Stomach (tissue), 9 donors: ENCODE measurements around the gene TBXAS1. TPM values are rescaled to one million over a fixed set of nuclear protein-coding genes. Genes with fewer than 3 reads are reported as not detected.

Experiments used
- DNase-seq, 2 donors: peaks; one replicate each; pipeline versions ENCODE4 v3.0.0 to v3.0.0-alpha.2; 2013 to 2019
- H3K27ac ChIP-seq, 5 donors: fragments of 200-600 bp in 4 of 5; sonication (generic) in 4 of 5; one replicate each; pipeline ENCODE4 v1.5.1; 2013 to 2019; ENCODE audit warnings: mild to moderate bottlenecking in 1 of 5, moderate library complexity in 1 of 5
- H3K27me3 ChIP-seq, 3 donors: fragments of 200-600 bp; sonication (generic); one replicate each; pipeline ENCODE4 v1.5.1; 2017 to 2019; ENCODE audit warnings: mixed run types in 1 of 3
- H3K36me3 ChIP-seq, 4 donors: fragments of 200-600 bp; sonication (generic); 1 replicate in 3 of 4; 2 replicates in 1 of 4; pipeline ENCODE4 v1.5.1; 2016 to 2019
- H3K4me1 ChIP-seq, 4 donors: fragments of 200-600 bp; sonication (generic); one replicate each; pipeline ENCODE4 v1.5.1; 2016 to 2019
- H3K4me3 ChIP-seq, 4 donors: fragments of 200-600 bp; sonication (generic) in 3 of 4; one replicate each; pipeline ENCODE4 v1.5.1; 2016 to 2019; ENCODE audit warnings: mild to moderate bottlenecking in 1 of 4
- H3K9me3 ChIP-seq, 4 donors: fragments of 200-600 bp; sonication (generic); one replicate each; pipeline ENCODE4 v1.5.1; 2016 to 2019
- EP300 ChIP-seq: sonication (generic); formaldehyde crosslinking; IDR thresholded peaks from one replicate; pipeline ENCODE4 v1.6.1; 2017; ENCODE audit warnings: antibody characterized with exemption
- POLR2A ChIP-seq, 4 donors: fragments of 450-650 bp; IDR thresholded peaks; one replicate each; pipeline ENCODE4 v1.6.1; 2016; ENCODE audit warnings: antibody characterized with exemption in 4 of 4, control low read depth in 2 of 4, mild to moderate bottlenecking in 1 of 4, moderate library complexity in 1 of 4
- POLR2AphosphoS5 ChIP-seq, 3 donors: sonication (generic); formaldehyde crosslinking; IDR thresholded peaks; one replicate each; pipeline ENCODE4 v1.6.1; 2016; ENCODE audit warnings: antibody characterized with exemption in 3 of 3
- WGBS, 5 donors: extraction: QIAGEN DNeasy Blood & Tissue Kit in 3 of 5; methylation state at CpG; one replicate each; pipeline versions ENCODE4 v1.1.5 to v1.1.7; 2013 to 2018; 5-methylcytosine and 5-hydroxymethylcytosine counted together
- intact Hi-C: fragments of 100-400 bp; cut with DNase I; formaldehyde crosslinking; loops from one replicate; pipeline ENCODE4 v1.15.1; 2023; ENCODE audit warnings: low total_unique reads
- polyA plus RNA-seq, 3 donors: library from polyadenylated mRNA; stranded (reverse); fragments of 200-250 nt; gene quantifications; one replicate each; pipeline ENCODE4 v1.2.3, GENCODE V29; 2013
- total RNA-seq, 5 donors: library from RNA; depleted of rRNA; stranded (reverse); fragments of >200 nt; gene quantifications; one replicate each; pipeline versions ENCODE4 v1.1.0 to v1.2.3, GENCODE V29; 2014 to 2016
- TF ChIP-seq, protein P1 (sequence below), 7 experiments: fragments of 450-650 bp in 4 of 7; fragments of 200-600 bp in 3 of 7; sonication (generic) in 3 of 7; IDR thresholded peaks; one replicate each; pipeline ENCODE4 v1.5.1; 2016 to 2019; ENCODE audit warnings: antibody characterized with exemption in 7 of 7, control low read depth in 2 of 7, mild to moderate bottlenecking in 1 of 7
- donor health status: healthy with polysubstance abuse.
- donor health status: Bipolar disorder and iron deficiency.
- donor health status: healthy.

Gene TBXAS1
- total and polyA plus RNA-seq, 8 donors, result 1.4 to 92.8 (median 15.1) TPM

DNA sequence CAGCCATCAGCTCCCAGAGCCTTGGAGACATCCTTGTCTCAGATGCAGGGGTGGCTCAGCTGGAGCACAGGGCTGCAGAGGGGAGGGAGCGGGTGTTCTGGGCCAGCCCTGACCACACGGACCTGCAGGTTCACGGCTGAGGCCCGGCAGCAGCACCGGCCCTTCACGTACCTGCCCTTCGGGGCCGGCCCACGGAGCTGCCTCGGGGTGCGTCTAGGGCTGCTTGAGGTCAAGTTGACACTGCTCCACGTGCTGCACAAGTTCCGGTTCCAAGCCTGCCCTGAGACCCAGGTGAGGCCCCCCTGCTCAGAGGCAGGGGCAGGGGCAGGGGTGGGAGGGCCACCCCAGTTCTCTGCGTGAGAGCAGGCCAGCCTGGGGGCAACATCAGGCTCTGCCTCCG is 188.5 kb downstream of the TBXAS1 start:
- intact Hi-C loops, result no loop called here
- WGBS, 5 donors, result 44 to 85% (median 59%) methylated on average over 2 to 15 of the region's 15 CpGs
- Histone ChIP-seq H3K27ac (no peak overlapping the region), H3K4me3 (no peak overlapping the region), H3K4me1 (peaks cover 0 to 4% (median 0%) of the 10 kb centered on the region in 4 donors), H3K9me3 (no peaks in the 10 kb centered on the region), H3K36me3 (peaks cover 0 to 26% (median 14%) of the 10 kb centered on the region in 4 donors), H3K27me3 (no peaks in the 10 kb centered on the region)
- TF ChIP-seq, protein P1, sequence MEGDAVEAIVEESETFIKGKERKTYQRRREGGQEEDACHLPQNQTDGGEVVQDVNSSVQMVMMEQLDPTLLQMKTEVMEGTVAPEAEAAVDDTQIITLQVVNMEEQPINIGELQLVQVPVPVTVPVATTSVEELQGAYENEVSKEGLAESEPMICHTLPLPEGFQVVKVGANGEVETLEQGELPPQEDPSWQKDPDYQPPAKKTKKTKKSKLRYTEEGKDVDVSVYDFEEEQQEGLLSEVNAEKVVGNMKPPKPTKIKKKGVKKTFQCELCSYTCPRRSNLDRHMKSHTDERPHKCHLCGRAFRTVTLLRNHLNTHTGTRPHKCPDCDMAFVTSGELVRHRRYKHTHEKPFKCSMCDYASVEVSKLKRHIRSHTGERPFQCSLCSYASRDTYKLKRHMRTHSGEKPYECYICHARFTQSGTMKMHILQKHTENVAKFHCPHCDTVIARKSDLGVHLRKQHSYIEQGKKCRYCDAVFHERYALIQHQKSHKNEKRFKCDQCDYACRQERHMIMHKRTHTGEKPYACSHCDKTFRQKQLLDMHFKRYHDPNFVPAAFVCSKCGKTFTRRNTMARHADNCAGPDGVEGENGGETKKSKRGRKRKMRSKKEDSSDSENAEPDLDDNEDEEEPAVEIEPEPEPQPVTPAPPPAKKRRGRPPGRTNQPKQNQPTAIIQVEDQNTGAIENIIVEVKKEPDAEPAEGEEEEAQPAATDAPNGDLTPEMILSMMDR (IDR thresholded peaks at IDR 0.05), result no peak
- TF ChIP-seq EP300 (no peak), POLR2A (IDR thresholded peaks at IDR 0.05) (no peak), POLR2AphosphoS5 (IDR thresholded peaks at IDR 0.05) (no peak)
- DNase-seq, result no peak

DNA sequence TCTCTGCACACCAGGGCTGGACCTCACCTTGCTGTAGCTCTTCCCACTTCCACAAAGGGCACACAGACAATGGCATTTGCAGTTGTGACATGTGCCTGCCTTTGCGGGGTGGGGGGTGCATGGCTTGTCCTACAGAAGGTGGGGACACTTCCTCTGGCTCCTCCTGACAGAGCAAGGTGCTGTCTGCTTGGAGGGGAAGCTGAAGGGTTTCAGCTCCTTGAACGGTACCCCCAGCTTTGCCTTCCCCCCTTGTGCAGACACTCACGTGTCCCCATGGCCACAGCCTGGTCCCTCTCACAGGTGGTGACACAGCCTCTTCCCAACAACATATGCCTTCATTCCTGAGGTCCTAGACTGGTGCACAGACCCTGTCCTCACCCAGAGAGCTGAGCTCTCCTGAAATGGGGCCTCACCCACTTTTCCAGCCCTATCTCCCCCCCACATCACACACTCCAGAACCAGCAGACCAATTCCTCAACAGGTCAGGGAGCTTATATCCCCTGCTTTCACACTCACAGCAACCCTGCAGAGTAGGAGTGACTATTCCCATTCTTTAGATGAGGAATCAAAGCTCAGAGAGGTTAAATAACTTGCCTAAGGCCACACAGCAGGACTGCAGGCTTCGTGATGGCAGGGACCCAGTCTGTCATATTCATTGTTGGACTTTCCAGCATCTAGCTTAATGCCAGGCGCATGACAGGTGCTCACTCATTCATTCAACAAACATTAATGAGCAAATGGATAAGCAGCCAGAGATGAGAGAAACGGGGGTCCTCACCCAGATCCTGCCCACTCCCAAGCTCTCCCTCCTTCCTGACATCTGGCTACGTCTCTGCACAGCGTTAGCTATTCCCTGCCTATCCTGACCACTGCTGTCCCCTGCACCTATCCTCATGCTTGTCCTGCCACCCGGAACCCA is 189.3 kb downstream of the TBXAS1 start:
- WGBS, 5 donors, result 78 to 88% (median 86%) methylated on average over 8 to 9 of the region's 9 CpGs
- no peaks in the 10 kb centered on the region for H3K9me3 ChIP-seq
- H3K4me1 ChIP-seq, result peaks cover 0 to 8% (median 0%) of the 10 kb centered on the region in 4 donors
- H3K27me3 ChIP-seq, result no peaks in the 10 kb centered on the region
- H3K36me3 ChIP-seq, result peaks cover 3 to 34% (median 23%) of the 10 kb centered on the region in 4 donors
- intact Hi-C loops, result no loop called here
- no peak for TF ChIP-seq POLR2AphosphoS5 (IDR thresholded peaks at IDR 0.05)
- TF ChIP-seq POLR2A (IDR thresholded peaks at IDR 0.05), result no peak
- TF ChIP-seq, protein P1 (IDR thresholded peaks at IDR 0.05), result no peak
- no peak for TF ChIP-seq EP300
- DNase-seq, result no peak
- no peak overlapping the region for H3K27ac ChIP-seq
- H3K4me3 ChIP-seq, result no peak overlapping the region

GRCh38 chr7:140019172-140019571 is 190.1 kb downstream of the TBXAS1 start:
- WGBS, 5 donors, result 45 to 62% (median 54%) methylated on average over 11 of the region's 11 CpGs
- Histone ChIP-seq H3K36me3 (peaks cover 10 to 36% (median 30%) of the 10 kb centered on the region in 4 donors), H3K4me3 (no peak overlapping the region), H3K27ac (no peak overlapping the region), H3K9me3 (no peaks in the 10 kb centered on the region), H3K4me1 (peaks cover 0 to 8% (median 0%) of the 10 kb centered on the region in 4 donors), H3K27me3 (no peaks in the 10 kb centered on the region)
- intact Hi-C loops, result no loop called here
- no peak for DNase-seq
- TF ChIP-seq POLR2AphosphoS5 (IDR thresholded peaks at IDR 0.05) (no peak), EP300 (no peak), POLR2A (IDR thresholded peaks at IDR 0.05) (no peak)
- TF ChIP-seq, protein P1 (IDR thresholded peaks at IDR 0.05), result no peak

- Histone ChIP-seq H3K4me3 (no peak overlapping the region), H3K36me3 (peaks cover 10 to 38% (median 35%) of the 10 kb centered on the region in 4 donors), H3K9me3 (no peaks in the 10 kb centered on the region), H3K4me1 (peaks cover 0 to 8% (median 0%) of the 10 kb centered on the region in 4 donors), H3K27ac (no peak overlapping the region), H3K27me3 (no peaks in the 10 kb centered on the region)
- TF ChIP-seq POLR2A (IDR thresholded peaks at IDR 0.05), result no peak
- TF ChIP-seq, protein P1 (IDR thresholded peaks at IDR 0.05), result no peak
- TF ChIP-seq POLR2AphosphoS5 (IDR thresholded peaks at IDR 0.05), result no peak
- TF ChIP-seq EP300, result no peak
- DNase-seq, result no peak
- 76 to 81% (median 78%) methylated on average over 3 of the region's 3 CpGs for WGBS, 5 donors
- intact Hi-C loops, result no loop called here
These were observed 190.5 kb downstream of the TBXAS1 start for GRCh38 chr7:140019606-140020005.
